NCI-H510A treated with DMSO at 0.1 percent for 48 hours (cell line): ENCODE data around the gene CBS.
"Not testable (repeated sequence)": the region's sequence is repeated elsewhere in the genome, so short reads cannot be mapped to it uniquely, and the experiment has no call there.

ENCODE experiments used
- DNase-seq: peaks from one replicate; lab custom pipeline; 2025; lab: John Stamatoyannopoulos, UW

CBS gene

GRCh38 chr21:43068065-43068464 is 7.6 kb downstream of the CBS start:
- DNase-seq = not testable (repeated sequence)

- not testable (repeated sequence) for DNase-seq
Observed at GRCh38 chr21:43066690-43067089, 8.9 kb downstream of the CBS start.

GRCh38 chr21:43065991-43066390 is 9.6 kb downstream of the CBS start:
- not testable (repeated sequence) for DNase-seq

DNA sequence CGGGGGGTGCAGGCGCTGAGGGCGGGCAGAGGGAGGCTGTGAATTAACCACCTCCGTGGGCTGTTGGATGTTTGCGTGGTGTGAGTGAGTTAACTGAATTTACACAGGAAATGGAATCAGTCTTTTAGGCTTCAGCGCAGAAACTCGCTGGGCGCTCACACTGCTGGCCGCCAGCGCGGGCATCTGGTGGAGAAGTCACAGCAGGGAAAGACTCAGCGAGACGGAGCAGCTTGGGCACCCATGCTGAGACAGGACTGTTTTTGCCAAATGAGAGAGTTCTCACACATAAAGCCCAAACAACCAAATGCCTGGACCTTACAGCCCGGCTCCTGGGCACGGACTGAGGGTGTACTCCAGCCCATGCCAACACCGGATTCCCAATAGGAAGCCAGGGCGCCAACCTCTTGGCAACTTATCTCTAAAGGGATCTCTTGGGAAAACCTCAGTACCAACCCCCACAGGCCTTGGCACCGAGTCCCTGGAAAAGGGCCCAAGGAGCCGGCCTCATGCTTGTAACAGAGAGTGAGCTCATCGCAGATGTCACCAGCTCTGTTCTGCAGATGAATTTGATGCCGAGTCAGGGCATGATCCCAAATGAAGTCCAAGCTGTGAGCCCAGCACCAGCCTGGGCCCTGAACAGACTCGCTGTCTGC is 11.2 kb downstream of the CBS start:
- not testable (repeated sequence) for DNase-seq

DNA sequence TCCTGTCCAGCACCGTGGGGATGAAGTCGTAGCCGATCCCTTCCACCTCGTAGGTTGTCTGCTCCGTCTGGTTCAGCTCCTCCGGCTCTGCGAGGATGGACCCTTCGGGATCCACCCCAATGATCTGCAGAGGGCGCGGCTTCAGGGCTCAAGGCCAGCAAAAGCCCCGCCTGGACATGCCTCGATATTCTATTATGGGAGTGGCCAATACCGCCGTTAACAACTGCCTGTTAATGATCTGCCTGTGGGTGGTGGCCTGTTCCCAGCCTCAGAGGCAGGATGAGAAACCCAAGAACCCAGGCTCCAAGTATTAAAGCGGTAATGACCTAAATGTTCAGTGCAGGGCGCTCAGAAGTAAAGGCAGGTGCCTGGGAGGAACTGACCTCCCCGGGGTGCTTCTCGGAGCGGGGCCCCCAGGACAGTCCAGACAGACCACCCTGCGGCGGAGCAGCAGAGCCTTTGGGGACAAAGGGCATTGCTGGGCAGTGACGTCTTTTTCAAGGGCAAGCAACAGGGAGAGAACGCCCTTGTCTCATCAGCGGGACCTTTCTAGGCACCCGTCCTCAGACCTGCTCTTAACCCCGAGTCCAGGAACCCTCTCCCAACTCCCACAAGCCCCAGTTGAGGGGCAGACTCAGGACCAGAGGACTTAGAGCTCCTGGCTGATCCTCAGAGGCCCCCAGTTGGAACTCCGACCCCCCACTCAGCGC is 12.5 kb downstream of the CBS start:
- DNase-seq = not testable (repeated sequence)

- not testable (repeated sequence) for DNase-seq
Observed at GRCh38 chr21:43053112-43053511, 22.5 kb downstream of the CBS start.

GRCh38 chr21:43045876-43046821 is 29.5 kb downstream of the CBS start:
- DNase-seq = not testable (repeated sequence)

GRCh38 chr21:43045165-43045875 is 30.3 kb downstream of the CBS start:
- not testable (repeated sequence) for DNase-seq

DNA sequence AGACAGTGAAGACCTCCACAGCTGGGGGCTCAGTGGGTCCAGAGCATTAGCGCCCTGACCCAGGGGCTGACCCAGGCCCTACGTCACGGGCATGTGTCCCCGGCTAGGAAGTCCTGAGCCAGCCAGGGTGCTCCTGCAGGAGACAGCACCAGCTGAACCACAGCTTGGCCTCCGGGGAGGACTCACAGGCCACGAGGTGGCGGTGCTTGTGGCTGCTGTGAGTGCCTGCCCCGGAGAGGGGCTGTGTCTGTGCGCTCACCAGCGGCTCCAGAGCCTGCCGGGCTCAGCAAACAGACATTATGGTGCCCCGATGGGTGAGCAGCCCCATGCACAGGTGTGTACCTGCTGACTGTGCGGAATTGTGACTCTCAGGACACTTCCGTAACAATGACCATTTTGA is 31.1 kb downstream of the CBS start:
- DNase-seq = not testable (repeated sequence)

- not testable (repeated sequence) for DNase-seq
Observed at GRCh38 chr21:43043291-43043690, 32.3 kb downstream of the CBS start.

DNA sequence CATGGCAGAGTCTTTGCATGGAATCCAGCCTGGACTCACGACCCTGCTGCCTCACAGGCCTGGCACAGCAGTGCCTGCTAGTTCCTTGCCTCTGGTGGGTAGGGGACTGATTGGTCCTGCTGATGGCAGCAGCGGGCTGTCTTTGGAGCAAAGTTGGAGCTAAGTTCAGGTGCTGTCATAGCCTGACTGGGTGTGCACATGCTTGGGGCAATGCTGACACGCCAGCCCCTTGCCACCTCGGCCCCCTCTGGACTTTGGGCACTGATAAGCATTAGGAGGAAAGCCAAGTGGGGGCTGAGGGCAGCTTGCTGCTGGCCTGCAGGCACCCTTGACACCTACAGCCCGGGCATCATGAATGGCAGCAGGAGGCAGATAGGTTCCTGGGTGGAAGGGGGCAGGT is 33.5 kb downstream of the CBS start:
- not testable (repeated sequence) for DNase-seq

- not testable (repeated sequence) for DNase-seq
Observed at GRCh38 chr21:43038659-43039044, 37.0 kb downstream of the CBS start.

DNA sequence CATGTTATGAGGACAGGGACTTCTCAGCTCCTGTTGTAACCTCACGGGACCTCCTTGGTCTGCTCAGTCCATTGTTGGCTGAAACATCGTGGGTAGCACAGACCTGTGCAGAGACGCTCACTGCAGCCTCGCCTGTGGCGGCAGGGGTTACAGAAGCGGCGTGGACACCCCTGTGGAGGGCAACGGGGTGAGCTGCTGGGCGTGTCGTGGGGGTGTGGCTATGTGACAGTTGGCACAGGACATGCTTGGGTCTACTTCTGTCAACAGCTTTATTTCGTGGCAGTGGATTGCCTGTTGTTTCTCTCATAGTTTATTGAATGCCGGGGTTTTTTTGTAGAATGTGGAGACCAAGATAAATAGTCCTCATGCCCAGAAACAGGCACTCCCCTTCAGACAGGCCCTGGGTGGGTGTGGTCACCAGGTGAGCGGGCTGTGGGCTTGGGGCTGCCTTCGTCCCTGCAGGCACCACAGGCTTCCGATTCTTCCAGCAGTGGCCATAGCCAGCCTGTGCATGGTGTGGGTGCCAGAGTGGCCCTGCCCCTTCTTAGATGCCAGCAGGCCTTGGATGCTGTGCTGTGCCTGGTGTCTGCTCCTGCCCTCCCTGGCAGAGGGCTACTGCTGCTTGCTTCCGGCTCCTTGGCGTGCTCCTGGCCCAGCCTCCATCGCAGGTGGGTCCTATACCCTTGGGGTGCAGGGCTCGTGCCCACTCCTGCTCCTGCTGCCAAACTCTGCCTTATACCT is 37.5 kb downstream of the CBS start:
- not testable (repeated sequence) for DNase-seq

- DNase-seq = not testable (repeated sequence)
Observed at GRCh38 chr21:43036889-43037288, 38.7 kb downstream of the CBS start.

GRCh38 chr21:43034826-43035225 is 40.8 kb downstream of the CBS start:
- DNase-seq = no peak

DNA sequence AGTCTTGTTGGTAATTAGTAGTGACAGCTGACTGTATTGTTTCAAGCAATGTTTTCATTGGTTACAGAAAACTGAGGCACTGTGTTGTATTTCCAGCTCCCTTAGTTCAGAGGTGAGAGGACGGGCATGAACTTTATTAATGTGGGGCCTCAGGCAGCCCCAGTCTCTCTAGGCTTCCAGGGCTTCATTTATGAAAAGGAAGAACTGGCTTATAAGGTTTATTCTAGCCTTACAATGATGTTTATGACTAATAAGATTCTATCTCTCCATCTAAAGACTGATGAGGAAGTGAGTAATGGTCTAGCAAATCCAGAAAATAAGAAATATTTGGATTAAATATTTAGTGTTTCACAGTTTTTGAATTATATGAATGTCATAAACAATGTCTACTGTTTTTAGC is 41.5 kb downstream of the CBS start:
- no peak for DNase-seq

DNA sequence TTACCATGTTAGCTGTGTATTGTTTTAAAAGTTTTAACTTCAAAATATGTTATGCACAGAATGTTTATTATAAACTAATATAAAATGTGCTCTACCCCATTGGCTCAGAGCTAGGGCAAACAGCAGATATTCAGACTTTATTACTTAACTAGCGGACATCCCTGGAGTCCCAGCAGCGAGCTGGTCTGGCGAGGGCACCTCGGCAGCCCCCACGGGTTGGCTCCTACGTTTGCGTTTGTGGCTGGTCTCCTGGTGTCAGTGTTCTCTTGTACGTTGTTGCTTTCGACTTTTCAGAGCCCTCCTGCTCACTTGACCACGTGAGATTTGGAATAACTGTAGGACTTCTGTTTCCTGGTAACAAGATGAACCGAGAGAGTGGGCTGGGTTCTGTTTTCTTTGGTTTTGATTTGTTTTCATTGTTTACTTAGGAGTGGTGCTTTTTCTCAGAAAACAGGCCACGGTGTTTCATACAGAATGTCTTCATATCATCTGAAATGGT is 44.5 kb downstream of the CBS start:
- no peak for DNase-seq

GRCh38 chr21:43029785-43030184 is 45.9 kb downstream of the CBS start:
- DNase-seq = no peak

- DNase-seq = no peak
Observed at GRCh38 chr21:43027846-43028731, 47.5 kb downstream of the CBS start.

DNA sequence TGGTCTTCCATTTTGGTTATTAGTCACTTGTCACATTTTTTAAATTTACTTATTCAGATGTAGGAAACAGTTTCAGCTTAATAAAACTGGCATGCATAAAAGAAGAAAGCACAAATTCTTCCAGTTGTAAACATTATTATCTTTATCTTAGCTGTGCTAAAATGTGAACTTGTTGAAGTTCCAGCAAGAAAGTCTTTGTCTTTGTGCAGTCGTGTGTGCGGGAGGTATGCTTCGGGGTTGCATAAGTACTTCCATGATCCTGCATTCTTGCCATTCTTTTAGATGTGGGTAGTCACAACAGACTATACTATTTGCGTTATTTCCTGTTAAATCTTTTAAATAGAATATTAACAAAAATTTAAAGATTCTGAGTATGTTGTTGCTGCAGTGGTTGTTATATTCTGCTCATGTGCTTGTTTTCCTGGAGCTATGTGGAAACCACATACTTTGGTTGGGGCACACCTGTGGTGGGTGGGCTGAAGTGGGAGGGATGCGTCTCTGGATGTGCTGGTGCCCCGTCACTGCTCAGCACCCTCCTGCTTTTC is 49.9 kb downstream of the CBS start:
- DNase-seq = no peak
